Activated CD4-positive, CD25-positive, alpha-beta regulatory T cell treated with anti-CD3 and anti-CD28 coated beads, Interleukin-2, amount 50 U/mL, for 72 hours (primary cell): ENCODE results near the gene HMCN1.

Source experiments
- DNase-seq: peaks from one replicate; pipeline ENCODE4 v3.0.0; 2021

The HMCN1 gene

GRCh38 chr1:186212568-186213224 lies 478.5 kb downstream of the HMCN1 start:
- no peak for DNase-seq

GRCh38 chr1:186213225-186213607 lies 479.0 kb downstream of the HMCN1 start:
- DNase-seq, result no peak

- no peak for DNase-seq
Observed at GRCh38 chr1:186214791-186215190, 480.6 kb downstream of the HMCN1 start.

GRCh38 chr1:186215636-186216035 lies 481.4 kb downstream of the HMCN1 start:
- no peak for DNase-seq

- DNase-seq, result no peak
Observed at GRCh38 chr1:186218654-186219352, 484.6 kb downstream of the HMCN1 start.

DNA sequence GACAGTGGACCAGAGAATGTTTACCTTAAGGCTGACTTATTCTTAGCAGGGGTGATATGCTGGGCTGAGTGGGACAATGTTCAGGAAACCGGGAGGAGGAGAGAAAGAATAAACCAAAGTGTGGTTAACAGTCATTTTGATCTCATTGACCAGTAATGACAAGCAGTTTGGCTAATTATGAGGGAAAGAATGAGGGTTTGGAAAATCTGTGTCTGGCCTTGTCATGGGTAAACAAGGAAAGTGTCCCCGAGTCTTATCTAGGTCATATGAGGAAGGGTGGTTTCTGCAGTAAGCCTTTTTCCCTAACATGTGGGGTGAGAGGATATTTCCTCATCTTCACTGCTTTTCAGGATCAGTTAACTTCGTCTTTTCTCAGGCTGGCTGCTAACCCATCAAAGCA lies 485.9 kb downstream of the HMCN1 start:
- no peak for DNase-seq

GRCh38 chr1:186220911-186221310 lies 486.7 kb downstream of the HMCN1 start:
- DNase-seq, result no peak

GRCh38 chr1:186225096-186225495 lies 490.9 kb downstream of the HMCN1 start:
- no peak for DNase-seq

GRCh38 chr1:186228749-186229148 lies 494.6 kb downstream of the HMCN1 start:
- DNase-seq, result no peak

DNA sequence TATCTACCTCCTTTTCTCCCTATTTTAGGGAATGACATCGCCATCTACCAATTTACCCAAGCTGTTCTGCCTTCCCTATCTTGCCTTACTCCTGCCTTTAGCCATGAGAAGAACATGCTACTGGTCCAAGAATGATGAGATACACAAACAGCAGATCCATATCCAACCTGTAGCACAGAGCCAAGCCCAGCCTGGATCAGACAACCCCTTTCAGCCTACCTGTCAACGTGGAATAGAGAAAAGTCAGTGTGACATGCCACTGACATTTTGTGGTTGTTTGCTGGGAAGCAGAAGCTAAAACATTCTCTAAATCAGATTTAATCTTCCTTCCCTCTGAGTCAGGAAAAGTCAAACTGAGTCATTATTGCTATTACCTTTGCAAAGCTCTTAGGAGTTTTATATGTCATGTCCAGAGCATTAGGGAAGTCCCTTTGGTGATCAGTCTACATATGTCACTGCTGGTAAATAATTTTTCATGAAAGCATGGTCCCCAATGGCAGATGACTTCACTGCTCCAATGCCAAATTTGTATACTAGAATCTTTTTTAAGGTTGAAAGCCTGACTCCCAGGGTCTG lies 497.8 kb downstream of the HMCN1 start:
- DNase-seq, result no peak

GRCh38 chr1:186234976-186235686 lies 500.9 kb downstream of the HMCN1 start:
- no peak for DNase-seq

GRCh38 chr1:186235696-186236095 lies 501.5 kb downstream of the HMCN1 start:
- no peak for DNase-seq

DNA sequence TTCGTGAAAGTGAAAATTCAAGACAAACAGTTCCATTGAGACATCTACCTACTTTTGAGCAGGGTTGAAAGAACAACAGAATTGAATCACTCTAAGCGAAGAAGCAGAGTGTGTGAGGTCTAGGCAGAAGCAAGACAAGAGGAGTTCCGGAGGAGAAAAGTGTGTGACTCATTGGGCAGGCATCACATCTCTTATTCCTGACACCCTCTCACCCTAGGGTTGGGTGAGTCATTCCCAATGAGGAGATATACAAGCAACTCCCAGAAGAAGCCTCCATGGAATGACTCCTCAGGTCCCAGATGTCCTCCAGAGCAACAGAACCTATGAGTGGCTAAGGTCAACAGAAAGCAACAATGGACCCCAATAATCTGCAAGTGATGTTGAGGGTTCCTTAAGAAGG lies 502.7 kb downstream of the HMCN1 start:
- no peak for DNase-seq

DNA sequence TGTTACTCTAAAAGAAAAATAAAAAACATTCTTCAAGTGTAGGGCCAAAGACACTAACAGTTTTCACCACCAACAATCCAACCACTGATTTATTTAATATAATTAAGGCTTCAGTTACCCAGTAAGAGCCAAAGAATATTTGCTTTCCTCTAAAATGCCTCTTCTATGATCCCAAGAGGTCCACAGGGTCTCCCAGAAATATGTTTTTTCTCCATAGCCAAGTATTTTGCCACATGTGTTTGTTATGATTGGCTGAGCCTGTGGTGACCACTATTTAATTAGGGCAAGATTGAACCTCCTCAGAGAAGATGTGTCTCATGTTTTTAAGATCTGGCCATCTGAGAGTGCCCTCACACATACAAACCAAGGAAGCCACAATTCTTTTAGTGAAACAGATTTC lies 505.0 kb downstream of the HMCN1 start:
- no peak for DNase-seq

GRCh38 chr1:186240436-186240835 lies 506.2 kb downstream of the HMCN1 start:
- DNase-seq, result no peak
